ENCODE measurements around the gene SH3PXD2B. TPM values are rescaled to one million over a fixed set of nuclear protein-coding genes. Genes with fewer than 3 reads are reported as not detected.

The SH3PXD2B gene
- total and polyA plus RNA-seq, 5 donors from 2014 or later: 0.10 TPM; not detected in 4

GRCh38 chr5:172396220-172396619 is 58.1 kb downstream of the SH3PXD2B start:
- H3K27ac Mint-ChIP-seq: no peak overlapping the region
- no peak overlapping the region for H3K4me3 ChIP-seq (ENCODE audit: low read depth, low read length)
- peaks cover 0 to 19% (median 6%) of the 10 kb centered on the region in 7 donors for H3K9me3 Mint-ChIP-seq
- H3K36me3 ChIP-seq (ENCODE audit: control insufficient read depth, insufficient read depth, low read length): no peaks in the 10 kb centered on the region
- H3K27ac ChIP-seq (ENCODE audit: insufficient read depth, low read length, poor library complexity, severe bottlenecking): no peak overlapping the region
- ATAC-seq (ENCODE audit: low read depth in 2 of 2) (no peak), DNase-seq (no peak)
- no peaks in the 10 kb centered on the region for H3K36me3 Mint-ChIP-seq
- no peak overlapping the region for H3K4me3 Mint-ChIP-seq
- H3K27me3 ChIP-seq (ENCODE audit: control insufficient read depth, insufficient read depth, low read length): peaks cover 6% of the 10 kb centered on the region
- H3K9me3 ChIP-seq (ENCODE audit: control insufficient read depth in 2 of 2, low read length in 2 of 2): no peaks in the 10 kb centered on the region
- no peaks in the 10 kb centered on the region for H3K4me1 ChIP-seq (ENCODE audit: control insufficient read depth, insufficient read depth, low read length, poor library complexity, severe bottlenecking)
- no peaks in the 10 kb centered on the region for H3K4me1 Mint-ChIP-seq
- H3K27me3 Mint-ChIP-seq: peaks cover 33% of the 10 kb centered on the region

- DNase-seq (no peak), ATAC-seq (ENCODE audit: low read depth in 2 of 2) (no peak)
- Mint-ChIP-seq H3K27me3 (peaks cover 37% of the 10 kb centered on the region), H3K9me3 (peaks cover 0 to 19% (median 6%) of the 10 kb centered on the region in 7 donors), H3K27ac (peak overlapping the region in 1 of 3 donors; percentile 24), H3K36me3 (no peaks in the 10 kb centered on the region), H3K4me3 (no peak overlapping the region), H3K4me1 (no peaks in the 10 kb centered on the region)
- Histone ChIP-seq H3K4me1 (ENCODE audit: control insufficient read depth, insufficient read depth, low read length, poor library complexity, severe bottlenecking) (no peaks in the 10 kb centered on the region), H3K9me3 (ENCODE audit: control insufficient read depth in 2 of 2, low read length in 2 of 2) (no peaks in the 10 kb centered on the region), H3K36me3 (ENCODE audit: control insufficient read depth, insufficient read depth, low read length) (no peaks in the 10 kb centered on the region), H3K27ac (ENCODE audit: insufficient read depth, low read length, poor library complexity, severe bottlenecking) (no peak overlapping the region), H3K27me3 (ENCODE audit: control insufficient read depth, insufficient read depth, low read length) (peaks cover 6% of the 10 kb centered on the region), H3K4me3 (ENCODE audit: low read depth, low read length) (no peak overlapping the region)
These were observed 58.8 kb downstream of the SH3PXD2B start for GRCh38 chr5:172395483-172395882.

GRCh38 chr5:172389578-172390112 is 64.7 kb downstream of the SH3PXD2B start:
- no peaks in the 10 kb centered on the region for H3K36me3 Mint-ChIP-seq
- peaks cover 0 to 5% (median 0%) of the 10 kb centered on the region in 7 donors for H3K9me3 Mint-ChIP-seq
- no peaks in the 10 kb centered on the region for H3K9me3 ChIP-seq (ENCODE audit: control insufficient read depth in 2 of 2, low read length in 2 of 2)
- peaks cover 3% of the 10 kb centered on the region for H3K27me3 ChIP-seq (ENCODE audit: control insufficient read depth, insufficient read depth, low read length)
- H3K4me3 ChIP-seq (ENCODE audit: low read depth, low read length): no peak overlapping the region
- no peak overlapping the region for H3K27ac Mint-ChIP-seq
- peaks cover 25% of the 10 kb centered on the region for H3K27me3 Mint-ChIP-seq
- ATAC-seq (ENCODE audit: low read depth in 2 of 2) (no peak), DNase-seq (no peak)
- no peaks in the 10 kb centered on the region for H3K4me1 ChIP-seq (ENCODE audit: control insufficient read depth, insufficient read depth, low read length, poor library complexity, severe bottlenecking)
- H3K36me3 ChIP-seq (ENCODE audit: control insufficient read depth, insufficient read depth, low read length): no peaks in the 10 kb centered on the region
- no peak overlapping the region for H3K4me3 Mint-ChIP-seq
- H3K27ac ChIP-seq (ENCODE audit: insufficient read depth, low read length, poor library complexity, severe bottlenecking): no peak overlapping the region
- H3K4me1 Mint-ChIP-seq: no peaks in the 10 kb centered on the region

GRCh38 chr5:172388246-172388733 is 66.0 kb downstream of the SH3PXD2B start:
- Mint-ChIP-seq H3K9me3 (peaks cover 0 to 3% (median 0%) of the 10 kb centered on the region in 7 donors), H3K27ac (no peak overlapping the region), H3K27me3 (peaks cover 19% of the 10 kb centered on the region), H3K4me1 (no peaks in the 10 kb centered on the region), H3K36me3 (no peaks in the 10 kb centered on the region), H3K4me3 (no peak overlapping the region)
- no peaks in the 10 kb centered on the region for H3K36me3 ChIP-seq (ENCODE audit: control insufficient read depth, insufficient read depth, low read length)
- H3K9me3 ChIP-seq (ENCODE audit: control insufficient read depth in 2 of 2, low read length in 2 of 2): no peaks in the 10 kb centered on the region
- H3K4me3 ChIP-seq (ENCODE audit: low read depth, low read length): no peak overlapping the region
- no peak for DNase-seq
- H3K27me3 ChIP-seq (ENCODE audit: control insufficient read depth, insufficient read depth, low read length): peaks cover 2% of the 10 kb centered on the region
- ATAC-seq (ENCODE audit: low read depth in 2 of 2): no peak
- no peaks in the 10 kb centered on the region for H3K4me1 ChIP-seq (ENCODE audit: control insufficient read depth, insufficient read depth, low read length, poor library complexity, severe bottlenecking)
- no peak overlapping the region for H3K27ac ChIP-seq (ENCODE audit: insufficient read depth, low read length, poor library complexity, severe bottlenecking)

- Mint-ChIP-seq H3K9me3 (no peaks in the 10 kb centered on the region), H3K27ac (no peak overlapping the region), H3K27me3 (peaks cover 6% of the 10 kb centered on the region), H3K4me3 (no peak overlapping the region), H3K4me1 (no peaks in the 10 kb centered on the region), H3K36me3 (no peaks in the 10 kb centered on the region)
- DNase-seq (no peak), ATAC-seq (ENCODE audit: low read depth in 2 of 2) (no peak)
- Histone ChIP-seq H3K27ac (ENCODE audit: insufficient read depth, low read length, poor library complexity, severe bottlenecking) (no peak overlapping the region), H3K36me3 (ENCODE audit: control insufficient read depth, insufficient read depth, low read length) (no peaks in the 10 kb centered on the region), H3K9me3 (ENCODE audit: control insufficient read depth in 2 of 2, low read length in 2 of 2) (no peaks in the 10 kb centered on the region), H3K4me1 (ENCODE audit: control insufficient read depth, insufficient read depth, low read length, poor library complexity, severe bottlenecking) (no peaks in the 10 kb centered on the region), H3K4me3 (ENCODE audit: low read depth, low read length) (no peak overlapping the region), H3K27me3 (ENCODE audit: control insufficient read depth, insufficient read depth, low read length) (no peaks in the 10 kb centered on the region)
These were observed 68.6 kb downstream of the SH3PXD2B start for GRCh38 chr5:172385707-172386106.

GRCh38 chr5:172385010-172385563 is 69.2 kb downstream of the SH3PXD2B start:
- H3K27me3 Mint-ChIP-seq: peaks cover 3% of the 10 kb centered on the region
- no peaks in the 10 kb centered on the region for H3K36me3 Mint-ChIP-seq
- ATAC-seq (ENCODE audit: low read depth in 2 of 2) (no peak), DNase-seq (no peak)
- H3K4me1 ChIP-seq (ENCODE audit: control insufficient read depth, insufficient read depth, low read length, poor library complexity, severe bottlenecking): no peaks in the 10 kb centered on the region
- no peaks in the 10 kb centered on the region for H3K4me1 Mint-ChIP-seq
- no peak overlapping the region for H3K27ac Mint-ChIP-seq
- H3K9me3 ChIP-seq (ENCODE audit: control insufficient read depth in 2 of 2, low read length in 2 of 2): no peaks in the 10 kb centered on the region
- no peak overlapping the region for H3K27ac ChIP-seq (ENCODE audit: insufficient read depth, low read length, poor library complexity, severe bottlenecking)
- H3K36me3 ChIP-seq (ENCODE audit: control insufficient read depth, insufficient read depth, low read length): no peaks in the 10 kb centered on the region
- no peak overlapping the region for H3K4me3 ChIP-seq (ENCODE audit: low read depth, low read length)
- no peaks in the 10 kb centered on the region for H3K9me3 Mint-ChIP-seq
- no peaks in the 10 kb centered on the region for H3K27me3 ChIP-seq (ENCODE audit: control insufficient read depth, insufficient read depth, low read length)
- H3K4me3 Mint-ChIP-seq: no peak overlapping the region

- Mint-ChIP-seq H3K27ac (no peak overlapping the region), H3K4me1 (no peaks in the 10 kb centered on the region)
- no peak overlapping the region for H3K27ac ChIP-seq (ENCODE audit: insufficient read depth, low read length, poor library complexity, severe bottlenecking)
These were observed 71.0 kb downstream of the SH3PXD2B start for GRCh38 chr5:172383191-172383802.

More at GRCh38 chr5:172383191-172383802, 71.0 kb downstream of the SH3PXD2B start:
- no peaks in the 10 kb centered on the region for H3K36me3 ChIP-seq (ENCODE audit: control insufficient read depth, insufficient read depth, low read length)
- H3K36me3 Mint-ChIP-seq: no peaks in the 10 kb centered on the region
- ATAC-seq (ENCODE audit: low read depth in 2 of 2) (no peak), DNase-seq (no peak)
- H3K27me3 Mint-ChIP-seq: no peaks in the 10 kb centered on the region
- H3K4me3 ChIP-seq (ENCODE audit: low read depth, low read length): no peak overlapping the region
- no peaks in the 10 kb centered on the region for H3K4me1 ChIP-seq (ENCODE audit: control insufficient read depth, insufficient read depth, low read length, poor library complexity, severe bottlenecking)
- no peaks in the 10 kb centered on the region for H3K27me3 ChIP-seq (ENCODE audit: control insufficient read depth, insufficient read depth, low read length)
- H3K9me3 ChIP-seq (ENCODE audit: control insufficient read depth in 2 of 2, low read length in 2 of 2): no peaks in the 10 kb centered on the region
- H3K4me3 Mint-ChIP-seq: no peak overlapping the region
- no peaks in the 10 kb centered on the region for H3K9me3 Mint-ChIP-seq

All from CD4-positive, CD25-positive, alpha-beta regulatory T cell (primary cell).